ENCODE data around the gene ATXN7L2. TPM values are rescaled to one million over a fixed set of nuclear protein-coding genes. Genes with fewer than 3 reads are reported as not detected.
"Not testable (repeated sequence)": the region's sequence is repeated elsewhere in the genome, so short reads cannot be mapped to it uniquely, and the experiment has no call there.

The ATXN7L2 gene
- total RNA-seq, 2 donors from 2014 or later: 14.3 to 16.0 TPM

DNA sequence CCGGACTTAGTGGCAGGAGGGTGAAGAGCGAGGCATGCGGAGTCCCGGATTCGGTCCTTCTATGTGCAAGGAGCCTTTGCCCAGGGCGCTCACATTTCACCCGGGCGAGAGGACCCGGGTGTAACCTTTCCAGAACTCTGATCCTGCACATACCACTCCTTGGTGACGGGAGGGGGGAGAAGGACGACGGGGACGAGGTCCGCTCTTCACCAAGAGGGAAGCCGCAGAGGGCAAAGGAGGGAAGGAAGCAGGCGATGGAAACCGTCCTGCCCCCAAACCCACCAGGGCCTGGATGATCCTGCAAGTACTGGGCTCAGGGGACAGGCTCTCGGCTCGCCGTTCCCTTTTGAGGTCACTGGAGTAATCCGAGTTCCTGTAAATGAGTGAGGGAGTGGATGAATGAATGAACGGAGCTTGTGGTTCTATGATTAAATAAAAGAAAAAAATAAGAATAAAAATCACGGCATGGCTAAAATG is 16.4 kb upstream of the ATXN7L2 start:
- H3K4me3 Mint-ChIP-seq: peak overlapping the region; percentile 78
- no peaks in the 10 kb centered on the region for H3K9me3 ChIP-seq (ENCODE audit: control insufficient read depth, low read length, poor library complexity, severe bottlenecking)
- ATAC-seq: no peak
- no peak for DNase-seq
- peaks cover 3% of the 10 kb centered on the region for H3K36me3 Mint-ChIP-seq (ENCODE audit: low read depth)
- H3K27ac Mint-ChIP-seq: no peak overlapping the region
- peaks cover 7% of the 10 kb centered on the region for H3K4me1 Mint-ChIP-seq
- H3K27me3 Mint-ChIP-seq: peaks cover 69% of the 10 kb centered on the region

DNA sequence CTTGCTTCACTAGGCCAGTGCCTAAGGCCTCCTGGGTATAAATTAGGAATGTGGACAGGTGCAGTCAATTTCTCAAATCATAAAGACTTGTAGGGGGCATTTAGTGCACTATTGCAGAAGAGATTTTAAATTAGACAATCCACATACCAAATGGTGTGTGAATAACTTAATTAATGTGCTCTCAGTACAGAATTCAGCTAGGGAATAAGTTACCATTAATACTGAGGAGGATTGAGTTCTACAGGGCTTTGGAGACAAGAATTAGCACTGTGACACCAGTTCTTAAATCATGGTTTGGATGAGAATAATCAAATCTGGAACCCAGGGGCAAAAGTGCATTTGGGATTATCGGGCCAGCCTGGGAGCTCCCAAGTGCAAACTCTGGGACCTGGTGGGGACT is 15.6 kb upstream of the ATXN7L2 start:
- peaks cover 69% of the 10 kb centered on the region for H3K27me3 Mint-ChIP-seq
- peaks cover 7% of the 10 kb centered on the region for H3K4me1 Mint-ChIP-seq
- DNase-seq: no peak
- ATAC-seq: no peak
- H3K27ac Mint-ChIP-seq: no peak overlapping the region
- H3K4me3 Mint-ChIP-seq: peak overlapping the region; percentile 78
- H3K9me3 ChIP-seq (ENCODE audit: control insufficient read depth, low read length, poor library complexity, severe bottlenecking): no peaks in the 10 kb centered on the region
- peaks cover 3% of the 10 kb centered on the region for H3K36me3 Mint-ChIP-seq (ENCODE audit: low read depth)

DNA sequence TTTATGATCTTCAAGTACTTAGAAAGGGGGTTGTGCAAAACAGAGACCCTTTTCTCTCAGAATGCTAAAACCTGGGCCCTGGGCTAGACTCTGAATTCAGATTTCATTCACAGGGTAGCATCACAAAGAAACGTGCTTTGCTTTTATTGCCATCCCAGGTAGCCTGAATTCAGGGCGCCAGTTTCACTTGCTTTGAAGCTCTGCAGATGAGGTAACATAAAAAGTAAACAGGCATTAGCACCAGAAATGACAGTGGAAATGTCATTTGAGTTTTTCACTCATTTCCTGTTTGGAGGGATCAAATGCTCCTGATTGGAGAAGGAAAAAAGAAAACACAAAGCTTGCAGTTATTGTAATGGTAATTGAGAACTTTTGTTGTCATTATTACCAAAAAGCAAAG is 14.8 kb upstream of the ATXN7L2 start:
- Mint-ChIP-seq H3K36me3 (ENCODE audit: low read depth) (peaks cover 3% of the 10 kb centered on the region), H3K27ac (no peak overlapping the region), H3K4me3 (no peak overlapping the region), H3K27me3 (peaks cover 68% of the 10 kb centered on the region), H3K4me1 (peaks cover 7% of the 10 kb centered on the region)
- no peaks in the 10 kb centered on the region for H3K9me3 ChIP-seq (ENCODE audit: control insufficient read depth, low read length, poor library complexity, severe bottlenecking)
- DNase-seq (no peak), ATAC-seq (no peak)

DNA sequence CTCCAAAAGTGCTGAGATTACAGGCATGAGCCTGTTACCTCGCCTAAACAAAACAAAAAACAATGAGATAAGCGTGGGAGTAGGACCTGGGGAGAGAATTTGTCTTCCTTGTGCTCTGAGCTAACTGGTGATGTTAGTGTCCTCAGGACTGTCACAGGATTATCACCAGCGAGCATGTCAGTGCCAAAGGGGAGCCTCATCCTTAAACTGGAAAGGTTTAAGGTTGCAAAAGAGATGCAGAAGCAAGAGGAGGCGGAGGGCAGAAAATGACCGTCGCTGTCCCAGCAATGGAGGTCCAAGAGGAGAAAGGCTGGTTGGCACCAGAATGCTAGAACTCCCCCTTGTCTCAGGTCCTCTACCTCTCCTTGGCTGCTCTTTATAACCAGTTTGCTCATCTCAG is 13.5 kb upstream of the ATXN7L2 start:
- Mint-ChIP-seq H3K4me3 (no peak overlapping the region), H3K27me3 (peaks cover 61% of the 10 kb centered on the region), H3K27ac (no peak overlapping the region), H3K36me3 (ENCODE audit: low read depth) (no peaks in the 10 kb centered on the region), H3K4me1 (peaks cover 7% of the 10 kb centered on the region)
- no peaks in the 10 kb centered on the region for H3K9me3 ChIP-seq (ENCODE audit: control insufficient read depth, low read length, poor library complexity, severe bottlenecking)
- no peak for DNase-seq
- ATAC-seq: no peak

DNA sequence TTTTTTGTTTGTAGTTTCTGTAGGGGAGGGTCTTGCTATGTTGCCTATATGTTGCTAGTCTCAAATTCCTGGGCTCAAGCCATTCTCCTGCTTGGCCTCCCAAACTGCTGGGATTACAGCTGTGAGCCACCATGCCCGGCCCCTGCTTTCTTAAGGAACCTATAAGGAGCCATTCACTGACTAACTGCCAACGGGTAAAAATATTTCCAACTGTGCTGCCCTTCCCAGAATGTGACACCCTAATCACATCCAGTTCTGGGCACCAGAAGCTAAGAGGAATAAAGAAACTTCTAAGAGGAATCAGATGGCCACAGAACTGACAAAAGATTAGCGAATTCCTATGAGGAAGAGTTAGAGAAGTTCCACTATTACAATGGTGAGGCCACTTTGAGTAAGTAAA is 10.9 kb upstream of the ATXN7L2 start:
- no peak overlapping the region for H3K4me3 Mint-ChIP-seq
- no peak for ATAC-seq
- H3K27ac Mint-ChIP-seq: no peak overlapping the region
- H3K36me3 Mint-ChIP-seq (ENCODE audit: low read depth): no peaks in the 10 kb centered on the region
- no peaks in the 10 kb centered on the region for H3K4me1 Mint-ChIP-seq
- peaks cover 66% of the 10 kb centered on the region for H3K27me3 Mint-ChIP-seq
- no peaks in the 10 kb centered on the region for H3K9me3 ChIP-seq (ENCODE audit: control insufficient read depth, low read length, poor library complexity, severe bottlenecking)
- no peak for DNase-seq

DNA sequence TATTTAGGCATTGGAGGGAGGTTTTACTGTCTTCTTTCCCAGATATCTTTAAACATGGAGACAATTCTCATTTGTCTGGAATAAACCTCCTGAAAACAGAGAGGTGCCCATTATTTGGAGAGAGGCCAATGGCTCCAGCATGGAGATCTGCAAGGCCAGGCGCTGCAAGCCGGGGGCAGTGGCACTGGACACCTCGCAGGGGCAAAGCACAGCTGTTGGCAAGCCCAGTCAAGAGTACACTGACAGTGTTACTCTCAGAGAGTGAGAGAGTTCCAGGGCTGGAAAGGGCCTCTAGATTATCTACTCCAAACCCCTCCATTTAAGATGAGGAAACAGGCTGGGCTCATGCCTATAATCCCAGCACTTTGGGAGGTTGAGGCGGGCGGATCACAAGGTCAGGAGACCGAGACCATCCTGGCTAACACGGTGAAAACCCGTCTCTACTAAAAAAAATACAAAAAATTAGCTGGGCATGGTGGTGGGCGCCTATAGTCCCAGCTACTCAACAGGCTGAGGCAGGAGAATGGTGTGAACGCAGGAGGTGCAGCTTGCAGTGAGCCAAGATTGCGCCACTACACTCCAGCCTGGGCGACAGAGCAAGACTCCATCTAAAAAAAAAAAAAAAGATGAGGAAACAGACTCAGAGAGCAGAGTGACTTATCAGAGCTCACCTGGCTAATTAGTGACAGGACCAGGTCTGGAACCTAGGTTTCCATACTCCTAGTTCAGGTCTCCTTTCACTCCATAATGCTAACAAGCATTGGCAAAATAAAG is 10.2 kb upstream of the ATXN7L2 start:
- H3K27me3 Mint-ChIP-seq: peaks cover 59% of the 10 kb centered on the region
- not testable (repeated sequence) for H3K27ac Mint-ChIP-seq, H3K4me3 Mint-ChIP-seq

DNA sequence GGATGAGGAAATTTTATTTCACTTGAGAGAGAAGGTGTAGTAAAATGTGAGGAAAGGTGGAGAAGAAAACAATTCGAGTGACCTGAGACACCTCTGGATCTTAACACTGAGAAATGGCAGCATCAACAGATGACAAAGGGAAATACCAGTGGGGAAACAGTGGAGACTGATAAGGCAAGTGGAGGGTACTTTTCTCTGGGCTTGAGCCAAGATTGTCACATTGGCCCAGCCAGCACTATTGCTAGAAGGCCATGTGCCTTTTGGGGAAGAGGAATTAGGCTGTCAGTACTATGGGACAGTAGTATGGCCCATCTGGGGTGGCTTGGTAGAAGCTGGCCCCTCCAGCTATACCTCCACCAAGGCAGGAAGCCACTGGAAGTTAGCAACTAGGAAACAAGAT is 9.0 kb upstream of the ATXN7L2 start:
- H3K9me3 ChIP-seq (ENCODE audit: control insufficient read depth, low read length, poor library complexity, severe bottlenecking): no peaks in the 10 kb centered on the region
- Mint-ChIP-seq H3K27ac (no peak overlapping the region), H3K4me3 (no peak overlapping the region), H3K36me3 (ENCODE audit: low read depth) (no peaks in the 10 kb centered on the region), H3K27me3 (peaks cover 59% of the 10 kb centered on the region), H3K4me1 (peaks cover 3% of the 10 kb centered on the region)
- DNase-seq: no peak
- ATAC-seq: no peak

More for the DNA sequence above, 10.2 kb upstream of the ATXN7L2 start:
- not testable (repeated sequence) for DNase-seq; ATAC-seq; H3K4me1 Mint-ChIP-seq; H3K9me3 ChIP-seq (ENCODE audit: control insufficient read depth, low read length, poor library complexity, severe bottlenecking); H3K36me3 Mint-ChIP-seq (ENCODE audit: low read depth)

DNA sequence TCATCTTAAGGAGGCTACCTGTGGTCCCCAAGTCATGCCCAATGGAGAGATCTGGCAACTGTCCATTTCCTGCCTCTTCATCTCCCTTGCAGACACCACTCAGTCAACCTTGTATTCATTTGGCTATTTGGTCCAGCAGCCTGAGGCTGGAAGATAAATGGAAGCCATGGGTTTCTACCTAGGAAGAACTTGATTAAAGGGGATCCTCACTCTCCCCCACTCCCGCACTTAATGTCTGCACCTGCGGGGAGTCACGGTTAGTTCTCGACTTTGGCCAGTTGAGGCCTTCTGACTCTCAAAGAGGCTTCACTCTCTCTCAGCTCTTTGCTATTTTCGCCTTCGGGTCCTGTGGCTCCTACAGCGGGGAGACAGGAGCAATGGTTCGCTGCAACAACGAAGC is 8.4 kb upstream of the ATXN7L2 start:
- no peak overlapping the region for H3K27ac Mint-ChIP-seq
- peaks cover 3% of the 10 kb centered on the region for H3K4me1 Mint-ChIP-seq
- peaks cover 56% of the 10 kb centered on the region for H3K27me3 Mint-ChIP-seq
- no peaks in the 10 kb centered on the region for H3K36me3 Mint-ChIP-seq (ENCODE audit: low read depth)
- H3K4me3 Mint-ChIP-seq: no peak overlapping the region
- DNase-seq: no peak
- no peaks in the 10 kb centered on the region for H3K9me3 ChIP-seq (ENCODE audit: control insufficient read depth, low read length, poor library complexity, severe bottlenecking)
- no peak for ATAC-seq

DNA sequence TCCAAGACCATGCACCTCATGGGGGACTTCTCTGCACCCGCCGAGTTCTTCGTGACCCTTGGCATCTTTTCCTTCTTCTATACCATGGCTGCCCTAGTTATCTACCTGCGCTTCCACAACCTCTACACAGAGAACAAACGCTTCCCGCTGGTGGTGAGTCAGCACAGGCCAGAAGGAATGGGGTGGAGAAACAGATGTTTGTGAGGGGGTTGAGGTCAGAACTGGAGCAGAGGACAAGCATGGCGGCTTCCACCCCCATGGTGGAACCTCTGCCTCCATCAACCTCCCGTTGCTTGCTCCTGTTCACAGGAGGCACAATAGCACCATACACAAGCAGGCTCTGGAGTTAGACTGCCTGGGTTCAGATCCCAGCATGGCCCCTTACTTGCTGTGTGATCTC is 6.9 kb upstream of the ATXN7L2 start:
- H3K27ac Mint-ChIP-seq: no peak overlapping the region
- H3K9me3 ChIP-seq (ENCODE audit: control insufficient read depth, low read length, poor library complexity, severe bottlenecking): no peaks in the 10 kb centered on the region
- H3K4me3 Mint-ChIP-seq: no peak overlapping the region
- DNase-seq: no peak
- peaks cover 45% of the 10 kb centered on the region for H3K27me3 Mint-ChIP-seq
- ATAC-seq: no peak
- no peaks in the 10 kb centered on the region for H3K36me3 Mint-ChIP-seq (ENCODE audit: low read depth)
- peaks cover 3% of the 10 kb centered on the region for H3K4me1 Mint-ChIP-seq

DNA sequence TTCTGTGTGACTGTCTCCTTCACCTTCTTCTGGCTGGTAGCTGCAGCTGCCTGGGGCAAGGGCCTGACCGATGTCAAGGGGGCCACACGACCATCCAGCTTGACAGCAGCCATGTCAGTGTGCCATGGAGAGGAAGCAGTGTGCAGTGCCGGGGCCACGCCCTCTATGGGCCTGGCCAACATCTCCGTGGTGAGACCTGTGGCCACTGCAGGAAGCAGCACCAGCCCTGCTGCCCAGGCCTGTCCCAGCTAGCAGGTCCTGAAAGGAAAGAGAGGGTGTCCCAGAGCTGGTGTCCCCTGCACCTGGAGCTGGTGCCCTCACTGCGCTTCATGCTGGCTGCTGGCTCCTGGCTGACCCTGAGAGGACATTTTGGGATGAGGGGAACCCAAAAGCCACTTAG is 5.9 kb upstream of the ATXN7L2 start:
- H3K36me3 Mint-ChIP-seq (ENCODE audit: low read depth): no peaks in the 10 kb centered on the region
- DNase-seq (no peak), ATAC-seq (no peak)
- peaks cover 38% of the 10 kb centered on the region for H3K27me3 Mint-ChIP-seq
- no peak overlapping the region for H3K4me3 Mint-ChIP-seq
- H3K4me1 Mint-ChIP-seq: peaks cover 8% of the 10 kb centered on the region
- H3K9me3 ChIP-seq (ENCODE audit: control insufficient read depth, low read length, poor library complexity, severe bottlenecking): no peaks in the 10 kb centered on the region
- no peak overlapping the region for H3K27ac Mint-ChIP-seq

DNA sequence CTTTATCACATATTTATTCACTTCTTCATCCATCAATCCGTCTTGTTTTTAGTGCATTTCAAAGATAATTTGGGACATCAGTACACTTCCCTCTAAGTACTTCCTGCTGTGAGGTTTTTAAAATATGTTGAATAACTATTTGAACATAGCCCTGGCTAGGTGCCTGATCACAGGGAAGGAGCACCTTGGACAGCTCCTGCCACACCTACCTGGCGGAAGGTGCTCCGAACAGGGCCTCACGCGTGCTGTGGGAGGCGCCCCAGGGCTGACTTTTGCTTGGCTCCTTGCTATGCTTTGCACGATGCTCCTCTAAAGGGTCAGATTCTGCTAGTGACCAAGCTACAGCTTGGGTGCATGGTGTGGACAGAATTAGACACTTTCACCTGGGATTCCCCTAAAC is 4.9 kb upstream of the ATXN7L2 start:
- DNase-seq (peak in 1 of 3 donors; percentile 38), ATAC-seq (no peak)
- no peaks in the 10 kb centered on the region for H3K9me3 ChIP-seq (ENCODE audit: control insufficient read depth, low read length, poor library complexity, severe bottlenecking)
- Mint-ChIP-seq H3K36me3 (ENCODE audit: low read depth) (no peaks in the 10 kb centered on the region), H3K27ac (no peak overlapping the region), H3K4me3 (no peak overlapping the region), H3K27me3 (peaks cover 32% of the 10 kb centered on the region), H3K4me1 (peaks cover 15% of the 10 kb centered on the region)

DNA sequence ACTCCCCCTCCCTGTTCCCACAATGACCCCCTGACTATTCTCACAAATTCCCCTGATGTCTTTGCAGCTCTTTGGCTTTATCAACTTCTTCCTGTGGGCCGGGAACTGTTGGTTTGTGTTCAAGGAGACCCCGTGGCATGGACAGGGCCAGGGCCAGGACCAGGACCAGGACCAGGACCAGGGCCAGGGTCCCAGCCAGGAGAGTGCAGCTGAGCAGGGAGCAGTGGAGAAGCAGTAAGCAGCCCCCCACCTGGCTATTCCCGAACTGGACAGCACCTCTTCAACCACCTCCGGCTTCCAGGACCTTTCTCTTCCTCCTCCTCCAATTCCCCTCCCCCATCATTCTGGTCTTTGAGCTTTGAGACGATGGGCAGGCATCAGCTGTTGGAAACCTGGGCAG is 4.4 kb upstream of the ATXN7L2 start:
- Mint-ChIP-seq H3K4me3 (no peak overlapping the region), H3K27ac (no peak overlapping the region), H3K27me3 (peaks cover 31% of the 10 kb centered on the region), H3K4me1 (peaks cover 18% of the 10 kb centered on the region), H3K36me3 (ENCODE audit: low read depth) (no peaks in the 10 kb centered on the region)
- DNase-seq (no peak), ATAC-seq (no peak)
- H3K9me3 ChIP-seq (ENCODE audit: control insufficient read depth, low read length, poor library complexity, severe bottlenecking): no peaks in the 10 kb centered on the region

DNA sequence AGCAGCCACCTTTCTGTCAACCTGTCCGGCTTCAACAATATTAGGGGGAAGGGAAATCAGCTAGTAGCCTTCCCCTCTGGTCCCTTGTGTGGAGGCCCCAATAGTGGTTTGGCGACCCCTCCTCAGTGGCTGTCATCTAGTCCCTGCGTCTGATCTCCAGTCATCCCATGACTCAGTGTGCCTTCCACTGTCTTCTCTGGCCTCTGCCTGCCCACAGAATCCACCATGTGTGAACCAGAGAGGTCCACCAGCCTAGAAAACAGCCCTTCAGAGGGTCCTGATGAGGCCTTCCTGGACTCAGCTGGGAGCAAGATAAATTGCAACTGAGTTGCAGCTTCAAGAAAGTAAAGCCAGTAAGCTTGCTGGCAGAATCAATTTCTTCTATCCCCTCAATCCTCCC is 3.8 kb upstream of the ATXN7L2 start:
- Mint-ChIP-seq H3K27me3 (peaks cover 25% of the 10 kb centered on the region), H3K27ac (no peak overlapping the region)
- DNase-seq: no peak

DNA sequence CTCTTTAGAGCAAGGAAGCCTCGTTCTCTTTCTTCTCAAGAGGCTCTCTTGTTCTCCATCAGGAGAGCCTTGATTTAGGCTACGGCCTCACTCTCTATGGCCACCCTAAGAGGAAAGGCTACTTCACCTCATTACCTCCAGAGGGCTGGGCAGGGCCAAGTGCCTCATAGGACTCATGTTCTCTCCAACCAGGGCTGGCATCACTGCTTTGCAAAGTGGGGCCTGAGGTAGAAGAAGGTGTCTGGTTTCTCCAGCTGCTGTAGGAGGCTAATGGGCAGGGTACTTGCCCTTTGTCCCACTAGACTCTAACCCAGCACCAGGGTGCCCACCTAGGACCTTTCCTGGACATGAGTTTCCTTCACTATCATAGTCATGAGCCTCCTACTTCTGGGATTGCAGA is 2.1 kb upstream of the ATXN7L2 start:
- Mint-ChIP-seq H3K4me1 (peaks cover 32% of the 10 kb centered on the region), H3K4me3 (no peak overlapping the region), H3K27ac (no peak overlapping the region), H3K27me3 (peaks cover 11% of the 10 kb centered on the region), H3K36me3 (ENCODE audit: low read depth) (peaks cover 3% of the 10 kb centered on the region)
- ATAC-seq (no peak), DNase-seq (no peak)
- H3K9me3 ChIP-seq (ENCODE audit: control insufficient read depth, low read length, poor library complexity, severe bottlenecking): no peaks in the 10 kb centered on the region

More for the DNA sequence above, 3.8 kb upstream of the ATXN7L2 start:
- ATAC-seq: no peak
- H3K9me3 ChIP-seq (ENCODE audit: control insufficient read depth, low read length, poor library complexity, severe bottlenecking): no peaks in the 10 kb centered on the region
- H3K36me3 Mint-ChIP-seq (ENCODE audit: low read depth): no peaks in the 10 kb centered on the region
- H3K4me1 Mint-ChIP-seq: peaks cover 24% of the 10 kb centered on the region
- H3K4me3 Mint-ChIP-seq: no peak overlapping the region
